ENCODE measurements around the gene CCR2. TPM values are rescaled to one million over a fixed set of nuclear protein-coding genes. Genes with fewer than 3 reads are reported as not detected.
A peak's percentile ranks its signal among the peaks of the same experiment; 100 is the strongest.

CCR2 gene
- total and polyA plus RNA-seq, 2 donors, result 2.4 to 7.3 TPM

- WGBS, result 84% methylated on average over 11 of the region's 11 CpGs
- H3K4me1 ChIP-seq (ENCODE audit: control insufficient read depth in 2 of 2, insufficient read depth in 2 of 2, low read length in 2 of 2), result peaks cover 0 to 26% of the 10 kb centered on the region in 2 donors
- H3K36me3 ChIP-seq (ENCODE audit: control insufficient read depth in 2 of 2, insufficient read depth in 2 of 2, low read length in 1 of 2), result no peaks in the 10 kb centered on the region
- no peak overlapping the region for H3K27ac ChIP-seq (ENCODE audit: low read depth in 1 of 2, low read length in 1 of 2)
- no peaks in the 10 kb centered on the region for H3K27me3 ChIP-seq (ENCODE audit: control insufficient read depth in 2 of 2, insufficient read depth in 1 of 2, low read length in 1 of 2)
- H3K4me3 ChIP-seq (ENCODE audit: low read length in 2 of 2), result no peak overlapping the region
- no peak for DNase-seq (ENCODE audit: low read depth in 6 of 9, low spot score in 9 of 9)
- no peaks in the 10 kb centered on the region for H3K9me3 ChIP-seq (ENCODE audit: control insufficient read depth in 2 of 2, insufficient read depth in 1 of 2, low read length in 1 of 2)
Observed at GRCh38 chr3:46359733-46360493, 6.0 kb downstream of the CCR2 start.

GRCh38 chr3:46360907-46361306, 7.0 kb downstream of the CCR2 start:
- H3K27ac ChIP-seq (ENCODE audit: low read depth in 1 of 2, low read length in 1 of 2), result no peak overlapping the region
- 72% methylated on average over 6 of the region's 6 CpGs for WGBS

GRCh38 chr3:46361408-46362283, 7.7 kb downstream of the CCR2 start:
- H3K4me3 ChIP-seq (ENCODE audit: low read length in 2 of 2), result no peak overlapping the region
- no peaks in the 10 kb centered on the region for H3K27me3 ChIP-seq (ENCODE audit: control insufficient read depth in 2 of 2, insufficient read depth in 1 of 2, low read length in 1 of 2)
- no peak overlapping the region for H3K27ac ChIP-seq (ENCODE audit: low read depth in 1 of 2, low read length in 1 of 2)
- WGBS, result 88% methylated on average over 8 of the region's 8 CpGs
- no peak for DNase-seq (ENCODE audit: low read depth in 6 of 9, low spot score in 9 of 9)
- no peaks in the 10 kb centered on the region for H3K9me3 ChIP-seq (ENCODE audit: control insufficient read depth in 2 of 2, insufficient read depth in 1 of 2, low read length in 1 of 2)
- H3K36me3 ChIP-seq (ENCODE audit: control insufficient read depth in 2 of 2, insufficient read depth in 2 of 2, low read length in 1 of 2), result no peaks in the 10 kb centered on the region
- H3K4me1 ChIP-seq (ENCODE audit: control insufficient read depth in 2 of 2, insufficient read depth in 2 of 2, low read length in 2 of 2), result peaks cover 0 to 26% of the 10 kb centered on the region in 2 donors

More at GRCh38 chr3:46360907-46361306, 7.0 kb downstream of the CCR2 start:
- H3K4me3 ChIP-seq (ENCODE audit: low read length in 2 of 2), result no peak overlapping the region
- peaks cover 0 to 26% of the 10 kb centered on the region in 2 donors for H3K4me1 ChIP-seq (ENCODE audit: control insufficient read depth in 2 of 2, insufficient read depth in 2 of 2, low read length in 2 of 2)
- no peaks in the 10 kb centered on the region for H3K27me3 ChIP-seq (ENCODE audit: control insufficient read depth in 2 of 2, insufficient read depth in 1 of 2, low read length in 1 of 2)
- H3K36me3 ChIP-seq (ENCODE audit: control insufficient read depth in 2 of 2, insufficient read depth in 2 of 2, low read length in 1 of 2), result no peaks in the 10 kb centered on the region
- no peaks in the 10 kb centered on the region for H3K9me3 ChIP-seq (ENCODE audit: control insufficient read depth in 2 of 2, insufficient read depth in 1 of 2, low read length in 1 of 2)
- no peak for DNase-seq (ENCODE audit: low read depth in 6 of 9, low spot score in 9 of 9)

- H3K4me3 ChIP-seq (ENCODE audit: low read length in 2 of 2), result no peak overlapping the region
- H3K4me1 ChIP-seq (ENCODE audit: control insufficient read depth in 2 of 2, insufficient read depth in 2 of 2, low read length in 2 of 2), result peaks cover 0 to 43% of the 10 kb centered on the region in 2 donors
- H3K9me3 ChIP-seq (ENCODE audit: control insufficient read depth in 2 of 2, insufficient read depth in 1 of 2, low read length in 1 of 2), result no peaks in the 10 kb centered on the region
- no peaks in the 10 kb centered on the region for H3K27me3 ChIP-seq (ENCODE audit: control insufficient read depth in 2 of 2, insufficient read depth in 1 of 2, low read length in 1 of 2)
- no peak for DNase-seq (ENCODE audit: low read depth in 6 of 9, low spot score in 9 of 9)
- no peaks in the 10 kb centered on the region for H3K36me3 ChIP-seq (ENCODE audit: control insufficient read depth in 2 of 2, insufficient read depth in 2 of 2, low read length in 1 of 2)
- no peak overlapping the region for H3K27ac ChIP-seq (ENCODE audit: low read depth in 1 of 2, low read length in 1 of 2)
- 88% methylated on average over 4 of the region's 4 CpGs for WGBS
Observed at GRCh38 chr3:46365041-46365440, 11.1 kb downstream of the CCR2 start.

GRCh38 chr3:46365737-46366524, 12.0 kb downstream of the CCR2 start:
- WGBS, result 99% methylated on average over 5 of the region's 5 CpGs

GRCh38 chr3:46367811-46368210, 13.9 kb downstream of the CCR2 start:
- Histone ChIP-seq H3K9me3 (ENCODE audit: control insufficient read depth in 2 of 2, insufficient read depth in 1 of 2, low read length in 1 of 2) (no peaks in the 10 kb centered on the region), H3K4me1 (ENCODE audit: control insufficient read depth in 2 of 2, insufficient read depth in 2 of 2, low read length in 2 of 2) (peaks cover 0 to 42% of the 10 kb centered on the region in 2 donors), H3K27ac (ENCODE audit: low read depth in 1 of 2, low read length in 1 of 2) (no peak overlapping the region), H3K4me3 (ENCODE audit: low read length in 2 of 2) (no peak overlapping the region), H3K27me3 (ENCODE audit: control insufficient read depth in 2 of 2, insufficient read depth in 1 of 2, low read length in 1 of 2) (no peaks in the 10 kb centered on the region), H3K36me3 (ENCODE audit: control insufficient read depth in 2 of 2, insufficient read depth in 2 of 2, low read length in 1 of 2) (no peaks in the 10 kb centered on the region)
- WGBS, result 97% methylated on average over 5 of the region's 5 CpGs
- no peak for DNase-seq (ENCODE audit: low read depth in 6 of 9, low spot score in 9 of 9)

More at GRCh38 chr3:46365737-46366524, 12.0 kb downstream of the CCR2 start:
- DNase-seq (ENCODE audit: low read depth in 6 of 9, low spot score in 9 of 9), result no peak
- H3K36me3 ChIP-seq (ENCODE audit: control insufficient read depth in 2 of 2, insufficient read depth in 2 of 2, low read length in 1 of 2), result no peaks in the 10 kb centered on the region
- no peak overlapping the region for H3K4me3 ChIP-seq (ENCODE audit: low read length in 2 of 2)
- peaks cover 0 to 43% of the 10 kb centered on the region in 2 donors for H3K4me1 ChIP-seq (ENCODE audit: control insufficient read depth in 2 of 2, insufficient read depth in 2 of 2, low read length in 2 of 2)
- no peaks in the 10 kb centered on the region for H3K9me3 ChIP-seq (ENCODE audit: control insufficient read depth in 2 of 2, insufficient read depth in 1 of 2, low read length in 1 of 2)
- H3K27ac ChIP-seq (ENCODE audit: low read depth in 1 of 2, low read length in 1 of 2), result no peak overlapping the region
- H3K27me3 ChIP-seq (ENCODE audit: control insufficient read depth in 2 of 2, insufficient read depth in 1 of 2, low read length in 1 of 2), result no peaks in the 10 kb centered on the region

DNA sequence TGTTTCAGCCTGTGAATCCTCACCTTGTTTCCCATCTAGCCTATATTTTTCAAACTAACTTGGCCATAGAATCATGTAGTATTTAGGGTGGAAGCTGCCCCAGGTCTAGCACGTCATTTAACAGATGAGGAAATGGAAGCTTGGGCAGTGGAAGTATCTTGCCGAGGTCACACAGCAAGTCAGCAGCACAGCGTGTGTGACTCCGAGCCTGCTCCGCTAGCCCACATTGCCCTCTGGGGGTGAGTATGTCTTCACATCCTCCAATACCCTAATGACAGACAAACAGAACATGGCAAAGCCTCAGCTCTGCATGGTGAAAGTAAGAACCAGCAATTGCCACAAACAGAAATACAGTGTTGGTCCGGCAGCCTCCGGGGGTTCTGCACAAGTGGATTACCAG, 14.7 kb downstream of the CCR2 start:
- no peak overlapping the region for H3K4me3 ChIP-seq (ENCODE audit: low read length in 2 of 2)
- H3K27ac ChIP-seq (ENCODE audit: low read depth in 1 of 2, low read length in 1 of 2), result no peak overlapping the region
- H3K27me3 ChIP-seq (ENCODE audit: control insufficient read depth in 2 of 2, insufficient read depth in 1 of 2, low read length in 1 of 2), result no peaks in the 10 kb centered on the region
- 61% methylated on average over 7 of the region's 7 CpGs for WGBS
- H3K36me3 ChIP-seq (ENCODE audit: control insufficient read depth in 2 of 2, insufficient read depth in 2 of 2, low read length in 1 of 2), result no peaks in the 10 kb centered on the region
- H3K9me3 ChIP-seq (ENCODE audit: control insufficient read depth in 2 of 2, insufficient read depth in 1 of 2, low read length in 1 of 2), result no peaks in the 10 kb centered on the region
- peaks cover 0 to 44% of the 10 kb centered on the region in 2 donors for H3K4me1 ChIP-seq (ENCODE audit: control insufficient read depth in 2 of 2, insufficient read depth in 2 of 2, low read length in 2 of 2)
- peak in 6 of 9 donors; percentile 47 to 88 (median 68) for DNase-seq (ENCODE audit: low read depth in 6 of 9, low spot score in 9 of 9)

- no peak overlapping the region for H3K27ac ChIP-seq (ENCODE audit: low read depth in 1 of 2, low read length in 1 of 2)
Observed at GRCh38 chr3:46369151-46369550, 15.2 kb downstream of the CCR2 start.

More at GRCh38 chr3:46369151-46369550, 15.2 kb downstream of the CCR2 start:
- no peak for DNase-seq (ENCODE audit: low read depth in 6 of 9, low spot score in 9 of 9)
- 98% methylated on average over 4 of the region's 4 CpGs for WGBS
- no peak overlapping the region for H3K4me3 ChIP-seq (ENCODE audit: low read length in 2 of 2)
- peaks cover 0 to 46% of the 10 kb centered on the region in 2 donors for H3K4me1 ChIP-seq (ENCODE audit: control insufficient read depth in 2 of 2, insufficient read depth in 2 of 2, low read length in 2 of 2)
- H3K27me3 ChIP-seq (ENCODE audit: control insufficient read depth in 2 of 2, insufficient read depth in 1 of 2, low read length in 1 of 2), result no peaks in the 10 kb centered on the region
- no peaks in the 10 kb centered on the region for H3K9me3 ChIP-seq (ENCODE audit: control insufficient read depth in 2 of 2, insufficient read depth in 1 of 2, low read length in 1 of 2)
- H3K36me3 ChIP-seq (ENCODE audit: control insufficient read depth in 2 of 2, insufficient read depth in 2 of 2, low read length in 1 of 2), result no peaks in the 10 kb centered on the region

Data from thymus (tissue), 11 donors.